ENCODE measurements around the gene MTMR3.

GRCh38 chr22:29842172-29842571, 40.8 kb upstream of the MTMR3 start:
- TF ChIP-seq CTCF (IDR thresholded peaks at IDR 0.05; ENCODE audit: insufficient read depth, low read depth, low read length) (no peak), EZH2 (IDR thresholded peaks at IDR 0.05; ENCODE audit: insufficient read depth, low read length) (no peak)
